IPS-18a (cell line): ENCODE results near the gene LARP1.
A peak's percentile ranks its signal among the peaks of the same experiment; 100 is the strongest.
"Not testable (repeated sequence)": the region's sequence is repeated elsewhere in the genome, so short reads cannot be mapped to it uniquely, and the experiment has no call there.

Experiments used
- H3K27ac ChIP-seq: one replicate; pipeline ENCODE4 v1.5.1; 2013; ENCODE audit warnings: low read length
- H3K27me3 ChIP-seq: one replicate; pipeline ENCODE4 v1.6.1; 2013; ENCODE audit warnings: mild to moderate bottlenecking, low read length; ENCODE audit not compliant: control insufficient read depth, insufficient read depth
- H3K36me3 ChIP-seq: one replicate; pipeline ENCODE4 v1.6.1; 2013; ENCODE audit warnings: low read depth, low read length; ENCODE audit not compliant: control insufficient read depth
- H3K4me1 ChIP-seq: one replicate; pipeline ENCODE4 v1.6.1; 2013; ENCODE audit warnings: low read depth, low read length; ENCODE audit not compliant: control insufficient read depth
- H3K4me3 ChIP-seq: one replicate; pipeline ENCODE4 v1.5.1; 2013; ENCODE audit warnings: low read length
- H3K9ac ChIP-seq: one replicate; pipeline ENCODE4 v1.6.1; 2013; ENCODE audit warnings: mild to moderate bottlenecking, low read length, moderate library complexity
- H3K9me3 ChIP-seq: one replicate; pipeline ENCODE4 v1.6.1; 2013; ENCODE audit warnings: low read depth, low read length; ENCODE audit not compliant: control insufficient read depth

Gene LARP1

GRCh38 chr5:154722097-154722496 is 33.1 kb upstream of the LARP1 start:
- no peak overlapping the region for H3K9ac ChIP-seq
- peaks cover 25% of the 10 kb centered on the region for H3K4me1 ChIP-seq
- no peak overlapping the region for H3K27ac ChIP-seq
- H3K36me3 ChIP-seq, result no peaks in the 10 kb centered on the region
- no peaks in the 10 kb centered on the region for H3K27me3 ChIP-seq
- no peaks in the 10 kb centered on the region for H3K9me3 ChIP-seq
- peak overlapping the region; percentile 28 for H3K4me3 ChIP-seq

GRCh38 chr5:154722936-154723335 is 32.2 kb upstream of the LARP1 start:
- H3K9ac ChIP-seq, result no peak overlapping the region
- no peaks in the 10 kb centered on the region for H3K27me3 ChIP-seq
- H3K27ac ChIP-seq, result no peak overlapping the region
- H3K36me3 ChIP-seq, result no peaks in the 10 kb centered on the region
- no peaks in the 10 kb centered on the region for H3K9me3 ChIP-seq
- H3K4me1 ChIP-seq, result peaks cover 25% of the 10 kb centered on the region
- no peak overlapping the region for H3K4me3 ChIP-seq

GRCh38 chr5:154723740-154724505 is 31.3 kb upstream of the LARP1 start:
- no peaks in the 10 kb centered on the region for H3K36me3 ChIP-seq
- H3K4me3 ChIP-seq, result no peak overlapping the region
- no peaks in the 10 kb centered on the region for H3K27me3 ChIP-seq
- peaks cover 28% of the 10 kb centered on the region for H3K4me1 ChIP-seq
- no peak overlapping the region for H3K9ac ChIP-seq
- H3K27ac ChIP-seq, result no peak overlapping the region
- no peaks in the 10 kb centered on the region for H3K9me3 ChIP-seq

GRCh38 chr5:154727361-154727760 is 27.8 kb upstream of the LARP1 start:
- H3K27me3 ChIP-seq, result no peaks in the 10 kb centered on the region
- H3K36me3 ChIP-seq, result no peaks in the 10 kb centered on the region

GRCh38 chr5:154728939-154729588 is 26.1 kb upstream of the LARP1 start:
- Histone ChIP-seq H3K4me1 (peaks cover 10% of the 10 kb centered on the region), H3K27me3 (no peaks in the 10 kb centered on the region), H3K4me3 (no peak overlapping the region), H3K27ac (no peak overlapping the region), H3K36me3 (no peaks in the 10 kb centered on the region), H3K9me3 (no peaks in the 10 kb centered on the region), H3K9ac (no peak overlapping the region)

More at GRCh38 chr5:154727361-154727760, 27.8 kb upstream of the LARP1 start:
- Histone ChIP-seq H3K9me3 (no peaks in the 10 kb centered on the region), H3K9ac (no peak overlapping the region), H3K4me3 (no peak overlapping the region), H3K27ac (no peak overlapping the region), H3K4me1 (peaks cover 18% of the 10 kb centered on the region)

GRCh38 chr5:154729613-154730012 is 25.6 kb upstream of the LARP1 start:
- Histone ChIP-seq H3K36me3 (no peaks in the 10 kb centered on the region), H3K9ac (no peak overlapping the region), H3K27me3 (no peaks in the 10 kb centered on the region), H3K27ac (no peak overlapping the region), H3K4me3 (no peak overlapping the region), H3K4me1 (peaks cover 10% of the 10 kb centered on the region), H3K9me3 (no peaks in the 10 kb centered on the region)

GRCh38 chr5:154730761-154731160 is 24.4 kb upstream of the LARP1 start:
- H3K27ac ChIP-seq, H3K27me3 ChIP-seq, H3K36me3 ChIP-seq, H3K9me3 ChIP-seq, H3K9ac ChIP-seq, H3K4me3 ChIP-seq: not testable (repeated sequence)
- peaks cover 10% of the 10 kb centered on the region for H3K4me1 ChIP-seq

- peaks cover 10% of the 10 kb centered on the region for H3K4me1 ChIP-seq
- no peaks in the 10 kb centered on the region for H3K9me3 ChIP-seq
- no peaks in the 10 kb centered on the region for H3K36me3 ChIP-seq
- H3K27ac ChIP-seq, result no peak overlapping the region
- H3K4me3 ChIP-seq, result no peak overlapping the region
- no peak overlapping the region for H3K9ac ChIP-seq
- no peaks in the 10 kb centered on the region for H3K27me3 ChIP-seq
Observed at GRCh38 chr5:154732212-154732611, 23.0 kb upstream of the LARP1 start.

GRCh38 chr5:154734370-154735248 is 20.6 kb upstream of the LARP1 start:
- Histone ChIP-seq H3K4me3 (no peak overlapping the region), H3K27me3 (no peaks in the 10 kb centered on the region), H3K9ac (no peak overlapping the region), H3K9me3 (no peaks in the 10 kb centered on the region), H3K36me3 (no peaks in the 10 kb centered on the region), H3K4me1 (peaks cover 6% of the 10 kb centered on the region), H3K27ac (no peak overlapping the region)

GRCh38 chr5:154735362-154735761 is 19.8 kb upstream of the LARP1 start:
- not testable (repeated sequence) for H3K9ac ChIP-seq, H3K36me3 ChIP-seq, H3K9me3 ChIP-seq, H3K4me1 ChIP-seq, H3K27ac ChIP-seq, H3K27me3 ChIP-seq, H3K4me3 ChIP-seq

GRCh38 chr5:154736372-154736771 is 18.8 kb upstream of the LARP1 start:
- not testable (repeated sequence) for H3K4me3 ChIP-seq, H3K9me3 ChIP-seq, H3K9ac ChIP-seq, H3K36me3 ChIP-seq, H3K27ac ChIP-seq, H3K4me1 ChIP-seq, H3K27me3 ChIP-seq
